Measurements from ENCODE around the gene CCDC47. TPM values are rescaled to one million over a fixed set of nuclear protein-coding genes. Genes with fewer than 3 reads are reported as not detected.
"Not testable (repeated sequence)": the region's sequence is repeated elsewhere in the genome, so short reads cannot be mapped to it uniquely, and the experiment has no call there.

Gene CCDC47
- total RNA-seq, 1 experiment from 2014 or later = 69.3 TPM

- no peak for DNase-seq (ENCODE audit: low spot score)
Measured at GRCh38 chr17:63735691-63736090, 37.7 kb downstream of the CCDC47 start.

DNA sequence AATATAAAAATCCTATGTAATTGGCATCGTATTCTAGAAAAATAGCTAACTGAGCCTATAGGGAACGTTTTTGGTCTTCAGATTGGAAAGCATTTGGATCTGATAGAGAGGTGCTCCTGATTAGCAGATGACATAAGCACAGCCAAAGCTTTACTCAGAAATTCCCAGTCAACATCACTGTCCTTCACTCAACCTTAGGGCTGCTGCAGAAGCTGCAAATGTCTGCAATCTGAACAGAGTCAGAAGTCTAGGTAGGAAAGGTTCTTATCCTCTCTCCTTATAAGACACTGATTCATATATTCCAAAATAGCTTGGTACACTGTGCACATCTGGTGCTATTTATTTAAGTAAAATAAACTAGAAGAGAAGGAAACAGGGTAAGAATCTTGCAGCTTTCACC, 51.0 kb downstream of the CCDC47 start:
- DNase-seq (ENCODE audit: low spot score) = no peak

- not testable (repeated sequence) for DNase-seq (ENCODE audit: low spot score)
Measured at GRCh38 chr17:63720194-63720593, 53.2 kb downstream of the CCDC47 start.

GRCh38 chr17:63718988-63719387, 54.4 kb downstream of the CCDC47 start:
- DNase-seq (ENCODE audit: low spot score) = no peak

DNA sequence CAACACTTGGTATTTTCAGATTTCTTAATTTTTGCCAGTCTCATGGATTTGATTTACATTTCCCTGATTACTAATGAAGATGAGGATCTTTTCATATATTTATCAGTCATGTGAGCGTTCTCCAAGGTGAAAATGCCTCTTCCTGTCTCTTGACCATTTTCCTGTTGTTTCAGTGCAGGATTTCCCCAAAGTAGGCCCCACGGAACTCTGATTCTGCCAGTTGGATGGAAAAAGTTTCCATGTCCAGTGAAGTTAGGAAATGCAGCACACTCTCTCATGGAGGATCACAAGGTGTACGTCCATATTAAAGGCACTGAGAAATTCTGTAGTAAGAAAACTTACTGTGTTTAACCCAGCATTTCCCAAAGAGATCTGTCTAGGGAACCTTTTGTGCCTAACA, 57.0 kb downstream of the CCDC47 start:
- no peak for DNase-seq (ENCODE audit: low spot score)

GRCh38 chr17:63714550-63715277, 58.7 kb downstream of the CCDC47 start:
- DNase-seq (ENCODE audit: low spot score) = no peak

DNA sequence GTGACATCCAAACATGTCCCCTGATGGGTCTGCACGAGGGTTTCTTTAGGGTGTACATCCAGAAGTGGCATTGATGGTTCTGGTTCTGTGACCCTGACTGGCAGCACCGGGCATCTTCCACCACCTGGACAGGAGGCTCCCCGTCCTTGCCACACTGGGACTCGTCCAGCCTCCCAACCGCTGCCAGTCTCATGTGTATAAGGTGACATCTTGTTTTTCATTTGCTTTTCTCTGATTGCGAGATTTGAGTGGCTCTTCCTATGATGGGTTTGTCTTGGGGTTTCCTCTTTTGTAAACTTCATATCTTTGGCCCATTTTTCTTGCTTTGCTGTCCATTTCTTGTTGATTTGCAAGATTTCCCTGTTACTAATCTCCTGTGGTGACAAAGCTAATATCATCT, 64.3 kb downstream of the CCDC47 start:
- no peak for DNase-seq (ENCODE audit: low spot score)

GRCh38 chr17:63707151-63707550, 66.2 kb downstream of the CCDC47 start:
- no peak for DNase-seq (ENCODE audit: low spot score)

DNA sequence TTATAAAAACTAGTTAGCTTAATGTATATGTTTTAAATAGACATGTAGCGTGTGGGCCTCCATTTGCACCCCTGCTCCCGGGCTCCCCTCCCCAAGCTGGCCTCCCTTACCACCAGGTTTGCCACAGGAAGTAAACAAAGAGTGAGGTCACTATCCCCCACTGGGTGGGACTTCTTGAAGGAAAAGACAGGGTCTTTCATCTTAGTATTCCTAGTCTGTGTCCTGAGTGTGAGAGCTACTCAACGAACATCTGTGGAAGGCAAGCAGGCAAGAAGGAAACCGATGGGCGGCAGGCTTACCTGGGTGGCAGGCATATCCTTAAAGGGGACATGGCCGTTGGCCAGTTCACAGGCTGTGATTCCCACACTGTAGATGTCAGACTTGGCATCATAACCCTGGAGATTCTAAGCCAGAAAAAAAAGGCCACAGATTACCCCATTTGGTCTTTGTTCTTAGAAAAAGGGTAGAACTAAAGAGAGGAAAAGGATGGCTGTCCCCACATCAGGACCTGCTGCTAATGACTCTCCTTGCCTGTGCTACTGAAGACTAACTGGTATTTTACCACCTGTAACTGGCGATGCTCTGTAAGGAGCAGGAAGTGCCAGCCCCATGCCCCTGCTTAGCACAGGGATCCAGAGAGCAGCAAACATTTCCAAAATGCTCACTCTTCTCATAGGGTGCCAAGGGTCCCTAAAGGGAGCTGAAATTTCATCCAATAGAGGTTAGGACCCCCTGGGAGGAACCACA, 66.9 kb downstream of the CCDC47 start:
- no peak for DNase-seq (ENCODE audit: low spot score)

- no peak for DNase-seq (ENCODE audit: low spot score)
Measured at GRCh38 chr17:63705657-63706056, 67.7 kb downstream of the CCDC47 start.

DNA sequence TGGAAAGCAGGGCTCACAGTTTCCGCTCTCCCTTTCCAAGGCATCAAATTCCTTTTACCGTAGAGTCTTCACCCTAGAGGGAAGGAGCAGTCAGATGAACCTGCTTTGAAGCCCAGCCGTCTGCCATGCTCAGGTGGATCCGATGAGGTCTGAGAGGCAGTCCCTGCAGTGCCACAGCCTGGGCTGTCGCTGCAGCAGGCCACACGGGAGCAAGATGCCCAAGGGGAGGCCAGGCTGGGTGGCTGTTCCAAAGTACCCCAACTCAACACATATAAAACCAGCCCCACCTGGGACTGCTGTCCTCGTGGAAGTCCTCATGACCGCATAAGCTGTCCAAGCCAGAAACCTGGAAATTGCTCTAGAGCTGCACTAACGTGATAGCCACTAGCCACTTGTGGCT, 68.6 kb downstream of the CCDC47 start:
- DNase-seq (ENCODE audit: low spot score) = no peak

DNA sequence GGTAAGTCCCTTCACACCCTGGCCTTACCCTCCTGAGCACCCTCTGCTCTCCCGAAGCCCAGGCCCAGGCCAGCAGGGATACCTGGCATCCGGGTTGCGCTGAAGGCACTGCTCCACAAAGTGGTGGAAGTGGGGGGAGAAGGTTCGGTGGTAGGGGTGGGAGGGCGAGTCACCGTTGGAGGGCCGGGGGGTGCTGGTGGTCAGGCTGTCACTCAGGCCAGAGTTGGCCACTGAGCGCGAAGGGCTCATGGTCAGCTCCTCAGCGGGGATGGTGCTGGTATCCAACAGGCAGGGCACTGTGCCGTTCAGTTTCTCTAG, 69.2 kb downstream of the CCDC47 start:
- DNase-seq (ENCODE audit: low spot score) = no peak

GRCh38 chr17:63703556-63704258, 69.7 kb downstream of the CCDC47 start:
- no peak for DNase-seq (ENCODE audit: low spot score)

GRCh38 chr17:63703029-63703428, 70.4 kb downstream of the CCDC47 start:
- no peak for DNase-seq (ENCODE audit: low spot score)

- no peak for DNase-seq (ENCODE audit: low spot score)
Measured at GRCh38 chr17:63702721-63703015, 70.7 kb downstream of the CCDC47 start.

DNA sequence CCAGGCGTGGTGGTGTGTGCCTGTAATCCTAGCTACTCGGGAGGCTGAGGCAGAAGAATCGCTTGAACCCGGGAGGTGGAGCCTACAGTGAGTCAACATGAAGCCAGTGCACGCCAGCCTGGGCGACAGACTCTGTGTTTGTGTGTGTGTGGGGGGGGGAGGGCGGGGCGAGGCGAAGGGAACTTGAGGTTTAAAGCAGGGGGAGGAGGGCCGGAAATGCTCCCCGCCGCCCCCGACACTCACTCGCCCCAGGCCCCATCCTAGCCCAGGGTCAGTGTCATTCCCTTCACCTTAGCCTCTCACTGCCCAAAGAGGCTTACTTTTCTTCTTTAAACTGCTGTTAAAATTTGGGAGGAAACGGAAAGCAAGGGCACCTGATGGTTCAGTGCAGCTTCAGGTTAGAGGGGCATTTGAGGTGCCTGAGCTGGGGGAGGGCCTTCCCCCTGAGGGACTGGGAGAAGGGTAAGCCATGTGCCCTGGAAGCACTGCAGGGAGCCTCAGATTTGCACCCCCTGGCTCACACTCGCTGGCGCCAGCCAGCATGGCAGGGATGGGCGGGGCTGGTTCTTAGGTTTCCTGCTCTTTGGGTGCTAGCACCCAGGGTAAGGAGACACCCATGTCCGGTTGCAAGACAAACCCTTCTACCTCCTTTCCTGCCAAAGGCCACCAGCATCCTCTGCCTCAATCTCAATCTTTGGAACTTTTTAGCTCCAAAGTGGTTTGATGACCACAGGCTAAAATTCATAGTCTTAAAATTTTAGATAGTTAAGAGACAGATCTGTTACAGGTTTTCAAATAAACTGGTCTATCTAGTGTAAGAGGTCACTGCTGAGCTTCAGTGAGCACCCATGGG, 71.3 kb downstream of the CCDC47 start:
- no peak for DNase-seq (ENCODE audit: low spot score)

- DNase-seq (ENCODE audit: low spot score) = no peak
Measured at GRCh38 chr17:63701456-63701820, 72.0 kb downstream of the CCDC47 start.

DNA sequence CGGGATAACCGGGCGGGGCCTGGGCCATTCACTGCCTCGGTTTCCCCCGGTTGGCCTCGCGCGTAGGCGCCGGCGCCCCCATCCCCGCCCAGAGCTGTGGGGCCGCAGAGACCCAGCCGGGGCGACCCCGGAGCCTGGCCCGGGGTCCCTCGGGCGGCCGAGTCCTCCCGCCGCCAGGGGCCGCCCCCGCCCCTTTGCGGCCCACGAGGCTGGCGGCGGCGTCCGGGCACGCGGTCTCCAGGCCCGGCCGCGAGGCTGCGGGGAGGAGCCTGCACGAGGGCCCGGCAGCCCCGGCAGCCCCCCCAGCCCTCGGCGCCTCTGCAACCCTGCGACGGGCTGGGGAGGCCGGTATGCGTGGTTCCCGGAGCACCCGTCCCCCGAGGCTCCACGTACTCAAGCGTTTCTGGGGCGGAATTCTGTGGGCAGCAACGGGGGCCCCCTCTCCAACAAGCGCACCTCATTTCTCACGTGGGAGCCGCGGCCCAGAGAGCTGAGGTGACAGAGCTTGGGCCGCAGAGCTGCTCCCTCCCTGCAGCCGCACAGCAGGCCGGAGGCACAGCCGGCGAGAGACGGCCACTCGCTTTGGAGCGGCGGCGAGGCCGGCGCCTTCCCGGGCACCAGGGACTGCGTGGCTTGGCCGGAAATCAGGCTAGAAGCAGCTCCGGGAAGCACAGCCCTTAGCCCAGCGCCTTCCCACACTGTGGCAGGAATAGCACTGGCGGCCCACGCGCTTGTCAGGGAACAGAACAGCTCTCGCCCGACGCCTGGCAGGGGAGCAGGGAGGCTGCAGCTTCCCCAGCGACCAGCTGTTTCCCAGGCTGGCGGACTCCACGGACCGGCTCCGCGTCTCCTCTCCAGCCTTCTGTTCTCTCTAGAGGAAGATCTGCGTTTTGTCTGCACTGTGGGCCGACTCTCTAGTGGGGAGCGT, 72.6 kb downstream of the CCDC47 start:
- DNase-seq (ENCODE audit: low spot score) = no peak

DNA sequence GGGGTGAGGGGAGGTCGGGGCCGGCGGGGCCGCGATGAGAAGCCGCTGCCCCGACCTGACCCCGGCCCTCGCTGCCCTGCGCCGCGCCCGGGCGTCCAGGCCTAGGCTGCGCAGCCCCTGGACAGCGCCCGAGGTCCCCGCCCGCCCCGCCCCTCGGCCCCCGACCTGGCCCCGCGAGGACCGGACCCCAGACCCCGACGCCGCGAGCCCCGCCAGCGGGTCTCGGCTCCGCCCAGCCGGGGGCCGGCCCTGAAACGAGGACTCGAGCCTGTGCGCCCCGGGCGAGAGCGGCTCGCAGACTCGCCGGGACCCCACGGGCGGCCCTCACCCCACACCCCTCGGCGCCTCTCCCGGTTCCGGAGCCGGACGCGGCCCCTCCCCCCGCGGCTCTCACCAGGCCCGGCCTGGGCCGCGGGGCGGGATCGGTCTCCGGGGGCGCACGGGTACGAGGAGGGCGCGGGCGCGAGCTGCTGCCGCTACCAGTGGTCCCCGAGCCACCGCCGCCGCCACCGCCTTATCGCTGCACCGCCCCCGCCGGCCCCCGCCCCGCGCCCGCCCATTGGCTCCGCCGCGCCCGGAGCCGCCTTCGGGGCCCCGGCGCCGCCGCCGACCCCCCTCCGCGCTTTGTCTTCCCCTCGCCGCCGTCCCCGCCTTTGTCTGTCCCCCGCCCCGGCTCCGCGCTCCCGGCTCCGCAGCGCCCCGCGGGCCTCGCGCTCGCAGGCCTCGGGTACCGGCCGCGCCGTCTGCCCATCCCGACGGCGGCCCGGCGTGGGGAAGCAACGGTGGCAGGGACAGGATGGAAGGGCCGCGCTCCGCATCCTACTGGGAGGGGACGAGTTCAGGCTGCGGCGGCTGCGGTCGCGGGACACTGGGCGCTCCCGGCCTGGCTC, 73.5 kb downstream of the CCDC47 start, which contains the start of gene LIMD2:
LIMD2 (minus strand) TSS at position 488 of the 890 bp plus-strand sequence. CDS start 827 bp downstream, outside the sequence.
- DNase-seq (ENCODE audit: low spot score) = no peak

All from H4 (cell line).